Measurements from ENCODE around the gene WASHC2A. TPM values are rescaled to one million over a fixed set of nuclear protein-coding genes. Genes with fewer than 3 reads are reported as not detected.

WASHC2A gene, protein sequence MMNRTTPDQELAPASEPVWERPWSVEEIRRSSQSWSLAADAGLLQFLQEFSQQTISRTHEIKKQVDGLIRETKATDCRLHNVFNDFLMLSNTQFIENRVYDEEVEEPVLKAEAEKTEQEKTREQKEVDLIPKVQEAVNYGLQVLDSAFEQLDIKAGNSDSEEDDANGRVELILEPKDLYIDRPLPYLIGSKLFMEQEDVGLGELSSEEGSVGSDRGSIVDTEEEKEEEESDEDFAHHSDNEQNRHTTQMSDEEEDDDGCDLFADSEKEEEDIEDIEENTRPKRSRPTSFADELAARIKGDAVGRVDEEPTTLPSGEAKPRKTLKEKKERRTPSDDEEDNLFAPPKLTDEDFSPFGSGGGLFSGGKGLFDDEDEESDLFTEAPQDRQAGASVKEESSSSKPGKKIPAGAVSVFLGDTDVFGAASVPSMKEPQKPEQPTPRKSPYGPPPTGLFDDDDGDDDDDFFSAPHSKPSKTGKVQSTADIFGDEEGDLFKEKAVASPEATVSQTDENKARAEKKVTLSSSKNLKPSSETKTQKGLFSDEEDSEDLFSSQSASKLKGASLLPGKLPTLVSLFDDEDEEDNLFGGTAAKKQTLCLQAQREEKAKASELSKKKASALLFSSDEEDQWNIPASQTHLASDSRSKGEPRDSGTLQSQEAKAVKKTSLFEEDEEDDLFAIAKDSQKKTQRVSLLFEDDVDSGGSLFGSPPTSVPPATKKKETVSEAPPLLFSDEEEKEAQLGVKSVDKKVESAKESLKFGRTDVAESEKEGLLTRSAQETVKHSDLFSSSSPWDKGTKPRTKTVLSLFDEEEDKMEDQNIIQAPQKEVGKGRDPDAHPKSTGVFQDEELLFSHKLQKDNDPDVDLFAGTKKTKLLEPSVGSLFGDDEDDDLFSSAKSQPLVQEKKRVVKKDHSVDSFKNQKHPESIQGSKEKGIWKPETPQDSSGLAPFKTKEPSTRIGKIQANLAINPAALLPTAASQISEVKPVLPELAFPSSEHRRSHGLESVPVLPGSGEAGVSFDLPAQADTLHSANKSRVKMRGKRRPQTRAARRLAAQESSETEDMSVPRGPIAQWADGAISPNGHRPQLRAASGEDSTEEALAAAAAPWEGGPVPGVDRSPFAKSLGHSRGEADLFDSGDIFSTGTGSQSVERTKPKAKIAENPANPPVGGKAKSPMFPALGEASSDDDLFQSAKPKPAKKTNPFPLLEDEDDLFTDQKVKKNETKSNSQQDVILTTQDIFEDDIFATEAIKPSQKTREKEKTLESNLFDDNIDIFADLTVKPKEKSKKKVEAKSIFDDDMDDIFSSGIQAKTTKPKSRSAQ (N-terminal part only)
- total RNA-seq = 19.7 and 21.1 TPM in 2 replicates

DNA sequence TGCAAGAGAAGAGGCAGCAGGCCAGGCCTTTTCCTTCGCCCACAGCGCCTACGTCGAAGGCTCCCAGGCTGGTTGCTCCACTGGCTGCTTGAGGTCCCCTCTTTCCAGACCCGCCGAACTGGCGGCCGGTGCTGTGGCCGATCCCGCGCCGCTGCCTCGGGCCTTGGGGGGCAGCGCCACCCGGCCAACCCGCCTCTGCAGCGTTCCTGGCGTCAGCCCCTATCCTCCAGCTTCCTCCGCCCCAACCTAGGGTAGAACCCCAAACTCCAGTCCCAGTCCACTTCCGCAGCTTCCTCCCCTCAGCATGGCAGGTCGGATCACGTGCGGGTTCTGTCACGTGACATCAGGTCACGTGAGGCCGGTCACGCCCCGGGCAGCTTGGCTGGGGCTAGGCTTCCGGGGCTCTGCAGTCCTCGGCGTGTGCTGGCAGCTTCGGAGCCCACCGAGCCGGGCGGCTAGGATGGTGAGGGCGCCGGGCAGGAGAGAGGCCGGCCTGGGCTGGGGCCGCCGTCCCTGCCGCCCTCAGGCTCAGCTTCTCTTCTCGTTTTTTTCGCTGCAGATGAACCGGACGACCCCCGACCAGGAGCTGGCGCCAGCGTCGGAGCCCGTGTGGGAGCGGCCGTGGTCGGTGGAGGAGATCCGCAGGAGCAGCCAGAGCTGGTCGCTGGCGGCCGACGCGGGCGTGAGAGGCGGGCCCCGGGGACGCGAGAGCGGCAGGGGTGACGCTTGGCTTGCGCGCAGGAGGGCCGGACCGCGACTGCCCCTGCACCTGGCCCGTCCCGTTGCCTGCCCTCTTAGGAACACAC lies at the start of gene WASHC2A:
WASHC2A (plus strand) TSS at position 409 of the 806 bp plus-strand sequence; CDS start at position 461, 52 bp downstream.

Other genes with a start within 250 kb of the WASHC2A start
- 14.9 and 15.6 TPM in 2 replicates for gene PARG, start 125.9 kb upstream of the WASHC2A start, total RNA-seq
- gene TIMM23B, start 125.9 kb upstream of the WASHC2A start, total RNA-seq = 9.7 and 11.8 TPM in 2 replicates
- gene AGAP6, start 79.5 kb upstream of the WASHC2A start, total RNA-seq = 2.9 and 3.0 TPM in 2 replicates
- gene ASAH2, start 183.6 kb downstream of the WASHC2A start, total RNA-seq = 1.3 and 2.5 TPM in 2 replicates

Measured in bronchus fibroblast of lung (primary cell).